ENCODE results near the gene CORO6. TPM values are rescaled to one million over a fixed set of nuclear protein-coding genes. Genes with fewer than 3 reads are reported as not detected.

CORO6 gene
- total and polyA plus RNA-seq, 12 donors = 53.2 to 262 (median 90.9) TPM

GRCh38 chr17:29568331-29569244, 54.1 kb downstream of the CORO6 start, which contains the start of gene TP53I13:
TP53I13 (plus strand) TSS chr17:29568701; CDS start chr17:29568759, 58 bp downstream.
- H3K4me1 ChIP-seq = peaks cover 14 to 68% (median 52%) of the 10 kb centered on the region in 9 donors
- H3K27ac ChIP-seq = peak within 1 kb of the TSS; percentile 83 to 94 (median 91)
- H3K36me3 ChIP-seq = peaks cover 0 to 15% (median 0%) of the 10 kb centered on the region in 9 donors
- intact Hi-C loops (cut with DNase I) = loop anchor here in 1 of 10 donors (10.0 kb wide), 1 partner anchor 424 kb away; no protein-coding TSS in a partner anchor
- H3K4me3 ChIP-seq = peak within 1 kb of the TSS; percentile 68 to 92 (median 84)
- no peaks in the 10 kb centered on the region for H3K9me3 ChIP-seq
- ATAC-seq (peak; percentile 61 to 82 (median 74)), DNase-seq (peak; percentile 87 to 89)
- TF ChIP-seq CTCF (IDR thresholded peaks at IDR 0.05) = no peak
- no peaks in the 10 kb centered on the region for H3K27me3 ChIP-seq
- WGBS, 2 donors = 1% methylated on average over 81 to 85 of the region's 85 CpGs

GRCh38 chr17:29567554-29568330, 55.0 kb downstream of the CORO6 start:
- 0 to 1% methylated on average over 63 of the region's 63 CpGs for WGBS, 2 donors
- Histone ChIP-seq H3K9me3 (no peaks in the 10 kb centered on the region), H3K4me3 (peak overlapping the region; percentile 68 to 92 (median 84)), H3K36me3 (peaks cover 0 to 7% (median 0%) of the 10 kb centered on the region in 9 donors), H3K27me3 (no peaks in the 10 kb centered on the region), H3K4me1 (peaks cover 8 to 60% (median 43%) of the 10 kb centered on the region in 9 donors), H3K27ac (peak overlapping the region; percentile 83 to 94 (median 90))
- peak; percentile 33 to 77 (median 64) for ATAC-seq
- DNase-seq = peak; percentile 62 to 71
- TF ChIP-seq CTCF (IDR thresholded peaks at IDR 0.05) = peak in 8 of 9 donors; percentile 14 to 55 (median 40)
- intact Hi-C loops (cut with DNase I) = loop anchor here in 1 of 10 donors (10.0 kb wide), 1 partner anchor 423 kb away; no protein-coding TSS in a partner anchor

GRCh38 chr17:29567304-29567553, 55.5 kb downstream of the CORO6 start:
- Histone ChIP-seq H3K4me3 (peak overlapping the region; percentile 68 to 92 (median 84)), H3K36me3 (peaks cover 0 to 12% (median 0%) of the 10 kb centered on the region in 9 donors), H3K27me3 (no peaks in the 10 kb centered on the region), H3K9me3 (no peaks in the 10 kb centered on the region), H3K4me1 (peaks cover 7 to 57% (median 40%) of the 10 kb centered on the region in 9 donors), H3K27ac (peak overlapping the region; percentile 1 to 94 (median 90))
- TF ChIP-seq CTCF (IDR thresholded peaks at IDR 0.05) = no peak
- intact Hi-C loops (cut with DNase I) = loop anchor here in 1 of 10 donors (10.0 kb wide), 1 partner anchor 422 kb away; no protein-coding TSS in a partner anchor
- ATAC-seq (peak in 4 of 8 donors; percentile 2 to 8 (median 5)), DNase-seq (no peak)
- 0 to 1% methylated on average over 15 to 27 of the region's 27 CpGs for WGBS, 2 donors
